SK-N-SH treated with all-trans-retinoic acid at 6 μM for 48 hours (cell line): Measurements from ENCODE around the gene SULT2B1.

Experiments used
- ARNTL ChIP-seq: fragments of 450-650 bp; formaldehyde crosslinking; IDR thresholded peaks from 2 replicates; pipeline ENCODE4 v1.5.0; 2020; ENCODE audit warnings: low read depth, mild to moderate bottlenecking, moderate library complexity, borderline replicate concordance
- BACH2 ChIP-seq: fragments of 250-450 bp; sonication (Bioruptor Pico); IDR thresholded peaks from 2 replicates; pipeline ENCODE4 v1.9.0; 2021; ENCODE audit warnings: mild to moderate bottlenecking, borderline replicate concordance
- CSDC2 ChIP-seq: fragments of 250-450 bp; sonication (Bioruptor Pico); IDR thresholded peaks from 2 replicates; pipeline ENCODE4 v1.5.0; 2020; ENCODE audit warnings: mild to moderate bottlenecking, moderate library complexity
- GLIS3 ChIP-seq: fragments of 250-450 bp; sonication (Bioruptor Pico); IDR thresholded peaks from 2 replicates; pipeline ENCODE4 v1.5.0; 2020; ENCODE audit warnings: mild to moderate bottlenecking, moderate library complexity
- OSR1 ChIP-seq: fragments of 250-450 bp; sonication (Bioruptor Pico); IDR thresholded peaks from 2 replicates; pipeline ENCODE4 v1.8.0; 2022; ENCODE audit warnings: moderate library complexity, mild to moderate bottlenecking, inconsistent platforms
- PATZ1 ChIP-seq: fragments of 250-450 bp; sonication (Bioruptor Pico); IDR thresholded peaks from 2 replicates; pipeline ENCODE4 v1.8.0; 2020; ENCODE audit warnings: mild to moderate bottlenecking, moderate library complexity, borderline replicate concordance
- POU6F1 ChIP-seq: fragments of 250-450 bp; sonication (Bioruptor Pico); IDR thresholded peaks from 2 replicates; pipeline ENCODE4 v1.8.0; 2021; ENCODE audit warnings: low read depth, mild to moderate bottlenecking, moderate library complexity, borderline replicate concordance
- PPARA ChIP-seq: fragments of 250-450 bp; sonication (Bioruptor Pico); IDR thresholded peaks from 2 replicates; pipeline ENCODE4 v1.5.0; 2020; ENCODE audit warnings: mild to moderate bottlenecking, borderline replicate concordance
- RARB ChIP-seq: fragments of 250-450 bp; sonication (Bioruptor Pico); IDR thresholded peaks from 2 replicates; pipeline ENCODE4 v1.8.0; 2021; ENCODE audit warnings: mild to moderate bottlenecking, moderate library complexity
- TSHZ2 ChIP-seq: fragments of 250-450 bp; sonication (Bioruptor Pico); IDR thresholded peaks from 2 replicates; pipeline ENCODE4 v1.5.0; 2020; ENCODE audit warnings: mild to moderate bottlenecking, moderate library complexity
- ZNF8 ChIP-seq: fragments of 450-650 bp; formaldehyde crosslinking; IDR thresholded peaks from 2 replicates; pipeline ENCODE4 v1.5.0; 2020; ENCODE audit warnings: mild to moderate bottlenecking, moderate library complexity
- TF ChIP-seq, protein P1 (sequence below): fragments of 250-450 bp; sonication (Bioruptor Pico); IDR thresholded peaks from 2 replicates; pipeline ENCODE4 v1.5.1; 2020; ENCODE audit warnings: low read depth, mild to moderate bottlenecking, moderate library complexity
- TF ChIP-seq, protein P2 (sequence below): fragments of 250-450 bp; sonication (Bioruptor Pico); IDR thresholded peaks from 2 replicates; pipeline ENCODE4 v1.5.1; 2021; ENCODE audit warnings: mild to moderate bottlenecking, moderate library complexity

GRCh38 chr19:48646722-48647216, 94.8 kb downstream of the SULT2B1 start:
- TF ChIP-seq CSDC2 (CRISPR knock-in tag) (no peak), GLIS3 (CRISPR knock-in tag) (no peak), RARB (CRISPR knock-in tag) (no peak), TSHZ2 (CRISPR knock-in tag) (no peak), PATZ1 (CRISPR knock-in tag) (no peak), POU6F1 (CRISPR knock-in tag) (no peak), BACH2 (CRISPR knock-in tag) (no peak), PPARA (no peak), OSR1 (CRISPR knock-in tag) (no peak), ARNTL (no peak), ZNF8 (CRISPR knock-in tag) (no peak)
- TF ChIP-seq, protein P1, sequence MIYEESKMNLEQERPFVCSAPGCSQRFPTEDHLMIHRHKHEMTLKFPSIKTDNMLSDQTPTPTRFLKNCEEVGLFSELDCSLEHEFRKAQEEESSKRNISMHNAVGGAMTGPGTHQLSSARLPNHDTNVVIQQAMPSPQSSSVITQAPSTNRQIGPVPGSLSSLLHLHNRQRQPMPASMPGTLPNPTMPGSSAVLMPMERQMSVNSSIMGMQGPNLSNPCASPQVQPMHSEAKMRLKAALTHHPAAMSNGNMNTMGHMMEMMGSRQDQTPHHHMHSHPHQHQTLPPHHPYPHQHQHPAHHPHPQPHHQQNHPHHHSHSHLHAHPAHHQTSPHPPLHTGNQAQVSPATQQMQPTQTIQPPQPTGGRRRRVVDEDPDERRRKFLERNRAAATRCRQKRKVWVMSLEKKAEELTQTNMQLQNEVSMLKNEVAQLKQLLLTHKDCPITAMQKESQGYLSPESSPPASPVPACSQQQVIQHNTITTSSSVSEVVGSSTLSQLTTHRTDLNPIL (CRISPR knock-in tag) = no peak
- TF ChIP-seq, protein P2, sequence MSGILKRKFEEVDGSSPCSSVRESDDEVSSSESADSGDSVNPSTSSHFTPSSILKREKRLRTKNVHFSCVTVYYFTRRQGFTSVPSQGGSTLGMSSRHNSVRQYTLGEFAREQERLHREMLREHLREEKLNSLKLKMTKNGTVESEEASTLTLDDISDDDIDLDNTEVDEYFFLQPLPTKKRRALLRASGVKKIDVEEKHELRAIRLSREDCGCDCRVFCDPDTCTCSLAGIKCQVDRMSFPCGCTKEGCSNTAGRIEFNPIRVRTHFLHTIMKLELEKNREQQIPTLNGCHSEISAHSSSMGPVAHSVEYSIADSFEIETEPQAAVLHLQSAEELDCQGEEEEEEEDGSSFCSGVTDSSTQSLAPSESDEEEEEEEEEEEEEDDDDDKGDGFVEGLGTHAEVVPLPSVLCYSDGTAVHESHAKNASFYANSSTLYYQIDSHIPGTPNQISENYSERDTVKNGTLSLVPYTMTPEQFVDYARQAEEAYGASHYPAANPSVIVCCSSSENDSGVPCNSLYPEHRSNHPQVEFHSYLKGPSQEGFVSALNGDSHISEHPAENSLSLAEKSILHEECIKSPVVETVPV = no peak
